ENCODE measurements around the gene RFX8. TPM values are rescaled to one million over a fixed set of nuclear protein-coding genes. Genes with fewer than 3 reads are reported as not detected.
"Not testable (repeated sequence)": the region's sequence is repeated elsewhere in the genome, so short reads cannot be mapped to it uniquely, and the experiment has no call there.

The RFX8 gene
- polyA plus RNA-seq, 3 donors, result 0.06 to 3.0 (median 0.06) TPM

- WGBS, 3 donors, result 83 to 91% (median 91%) methylated on average over 7 to 8 of the region's 8 CpGs
- no peak overlapping the region for H3K27ac ChIP-seq (ENCODE audit: low read depth, low read length)
Observed at GRCh38 chr2:101463421-101463820, 11.5 kb downstream of the RFX8 start.

- 69 to 90% (median 69%) methylated on average over 2 of the region's 2 CpGs for WGBS, 3 donors
- H3K27ac ChIP-seq (ENCODE audit: low read depth, low read length), result no peak overlapping the region
Observed at GRCh38 chr2:101461381-101461780, 13.5 kb downstream of the RFX8 start.

GRCh38 chr2:101454408-101454807 lies 20.5 kb downstream of the RFX8 start:
- WGBS, 3 donors, result 42 to 71% (median 58%) methylated on average over 3 of the region's 3 CpGs
- H3K27ac ChIP-seq (ENCODE audit: low read depth, low read length), result not testable (repeated sequence)

GRCh38 chr2:101450965-101451364 lies 23.9 kb downstream of the RFX8 start:
- no peak overlapping the region for H3K27ac ChIP-seq (ENCODE audit: low read depth, low read length)
- 59 to 74% (median 66%) methylated on average over 6 of the region's 6 CpGs for WGBS, 3 donors

GRCh38 chr2:101446869-101447268 lies 28.0 kb downstream of the RFX8 start:
- WGBS, 3 donors, result 63 to 90% (median 68%) methylated on average over 4 of the region's 4 CpGs
- H3K27ac ChIP-seq (ENCODE audit: low read depth, low read length), result no peak overlapping the region

GRCh38 chr2:101442667-101443061 lies 32.2 kb downstream of the RFX8 start:
- no peak overlapping the region for H3K27ac ChIP-seq (ENCODE audit: low read depth, low read length)

GRCh38 chr2:101442042-101442666 lies 32.8 kb downstream of the RFX8 start:
- 47 to 80% (median 55%) methylated on average over 1 of the region's 1 CpG for WGBS, 3 donors

More at GRCh38 chr2:101442667-101443061, 32.2 kb downstream of the RFX8 start:
- 91 to 100% (median 93%) methylated on average over 3 of the region's 3 CpGs for WGBS, 3 donors

GRCh38 chr2:101440127-101440738 lies 34.7 kb downstream of the RFX8 start:
- H3K27ac ChIP-seq (ENCODE audit: low read depth, low read length), result no peak overlapping the region
- 30 to 65% (median 63%) methylated on average over 8 of the region's 8 CpGs for WGBS, 3 donors

More at GRCh38 chr2:101442042-101442666, 32.8 kb downstream of the RFX8 start:
- no peak overlapping the region for H3K27ac ChIP-seq (ENCODE audit: low read depth, low read length)

GRCh38 chr2:101439716-101440115 lies 35.2 kb downstream of the RFX8 start:
- 91 to 95% (median 94%) methylated on average over 10 of the region's 10 CpGs for WGBS, 3 donors
- no peak overlapping the region for H3K27ac ChIP-seq (ENCODE audit: low read depth, low read length)

- WGBS, 3 donors, result 55 to 85% (median 68%) methylated on average over 4 of the region's 4 CpGs
- not testable (repeated sequence) for H3K27ac ChIP-seq (ENCODE audit: low read depth, low read length)
Observed at GRCh38 chr2:101438555-101438954, 36.4 kb downstream of the RFX8 start.

- H3K27ac ChIP-seq (ENCODE audit: low read depth, low read length), result no peak overlapping the region
- 55 to 63% (median 60%) methylated on average over 24 of the region's 24 CpGs for WGBS, 3 donors
Observed at GRCh38 chr2:101435001-101435862, 39.7 kb downstream of the RFX8 start.

GRCh38 chr2:101433465-101433864 lies 41.4 kb downstream of the RFX8 start:
- 93 to 97% (median 96%) methylated on average over 3 of the region's 3 CpGs for WGBS, 3 donors

GRCh38 chr2:101432411-101433181 lies 42.3 kb downstream of the RFX8 start:
- no peak overlapping the region for H3K27ac ChIP-seq (ENCODE audit: low read depth, low read length)
- WGBS, 3 donors, result 80 to 91% (median 83%) methylated on average over 20 of the region's 20 CpGs

More at GRCh38 chr2:101433465-101433864, 41.4 kb downstream of the RFX8 start:
- no peak overlapping the region for H3K27ac ChIP-seq (ENCODE audit: low read depth, low read length)

GRCh38 chr2:101431486-101431885 lies 43.4 kb downstream of the RFX8 start:
- H3K27ac ChIP-seq (ENCODE audit: low read depth, low read length), result no peak overlapping the region
- 83 to 94% (median 87%) methylated on average over 4 of the region's 4 CpGs for WGBS, 3 donors

- 98 to 100% (median 100%) methylated on average over 2 of the region's 2 CpGs for WGBS, 3 donors
- no peak overlapping the region for H3K27ac ChIP-seq (ENCODE audit: low read depth, low read length)
Observed at GRCh38 chr2:101430156-101430555, 44.8 kb downstream of the RFX8 start.

GRCh38 chr2:101429453-101429852 lies 45.5 kb downstream of the RFX8 start:
- 87 to 97% (median 96%) methylated on average over 6 of the region's 6 CpGs for WGBS, 3 donors
- no peak overlapping the region for H3K27ac ChIP-seq (ENCODE audit: low read depth, low read length)

GRCh38 chr2:101428422-101429176 lies 46.3 kb downstream of the RFX8 start:
- 78 to 83% (median 82%) methylated on average over 10 of the region's 10 CpGs for WGBS, 3 donors
- H3K27ac ChIP-seq (ENCODE audit: low read depth, low read length), result no peak overlapping the region

GRCh38 chr2:101427743-101428142 lies 47.2 kb downstream of the RFX8 start:
- H3K27ac ChIP-seq (ENCODE audit: low read depth, low read length), result no peak overlapping the region
- WGBS, 3 donors, result 72 to 95% (median 94%) methylated on average over 13 of the region's 13 CpGs
